Heart right ventricle (tissue), 16 donors: ENCODE data around the gene FAR1. TPM values are rescaled to one million over a fixed set of nuclear protein-coding genes. Genes with fewer than 3 reads are reported as not detected.

Experiments
- ATAC-seq, 8 donors: fragments of 200-7000 bp; cut with Tn5 transposase; one replicate each; pipeline ENCODE4 v1.9.1; 2020; ENCODE audit warnings: mild to moderate bottlenecking in 8 of 8, moderate library complexity in 8 of 8, moderate number of reproducible peaks in 1 of 8
- DNase-seq, 2 donors: peaks; one replicate each; pipeline ENCODE4 v3.0.0-alpha.2; 2020
- H3K27ac ChIP-seq, 10 donors: fragments of 200-600 bp; sonication (generic) in 2 of 10; one replicate each; pipeline versions ENCODE4 v1.5.0 to v1.8.0; 2020 to 2022; ENCODE audit warnings: mild to moderate bottlenecking in 3 of 10
- H3K27me3 ChIP-seq, 7 donors: fragments of 200-600 bp; one replicate each; pipeline ENCODE4 v1.8.0; 2021 to 2022; ENCODE audit warnings: mild to moderate bottlenecking in 2 of 7
- H3K36me3 ChIP-seq, 9 donors: fragments of 200-600 bp; sonication (generic) in 1 of 9; one replicate each; pipeline versions ENCODE4 v1.5.0 to v1.8.0; 2020 to 2022; ENCODE audit warnings: mild to moderate bottlenecking in 2 of 9
- H3K4me1 ChIP-seq, 9 donors: fragments of 200-600 bp; sonication (generic) in 1 of 9; one replicate each; pipeline versions ENCODE4 v1.5.0 to v1.8.0; 2020 to 2022; ENCODE audit warnings: mild to moderate bottlenecking in 4 of 9
- H3K4me3 ChIP-seq, 10 donors: fragments of 200-600 bp; sonication (generic) in 2 of 10; one replicate each; pipeline versions ENCODE4 v1.5.0 to v1.8.0; 2020 to 2022; ENCODE audit warnings: mild to moderate bottlenecking in 7 of 10, moderate library complexity in 2 of 10
- H3K9me3 ChIP-seq, 11 donors: fragments of 200-600 bp in 10 of 11; sonication (generic) in 2 of 11; one replicate each; pipeline versions ENCODE4 v1.5.0 to v1.8.0; 2013 to 2022; ENCODE audit warnings: mild to moderate bottlenecking in 2 of 11, control low read depth in 1 of 11, moderate library complexity in 1 of 11
- CTCF ChIP-seq, 9 donors: fragments of 200-600 bp; sonication (generic) in 2 of 9; IDR thresholded peaks; one replicate each; pipeline versions ENCODE4 v1.5.0 to v1.8.0; 2021 to 2022; ENCODE audit warnings: antibody characterized with exemption in 9 of 9, mild to moderate bottlenecking in 5 of 9, moderate library complexity in 1 of 9
- WGBS, 2 donors: extraction: QIAGEN DNeasy Blood & Tissue Kit; methylation state at CpG; one replicate each; pipeline ENCODE4 v1.1.7; 2013; ENCODE audit warnings: inconsistent platforms in 1 of 2; 5-methylcytosine and 5-hydroxymethylcytosine counted together
- intact Hi-C, 10 donors: fragments of 100-400 bp; cut with DNase I; formaldehyde crosslinking; loops; one replicate each; pipeline versions ENCODE4 v1.11.1 to v1.14.2; 2022
- polyA plus RNA-seq, 2 donors: library from polyadenylated mRNA; stranded (reverse); fragments of 200-250 nt; gene quantifications; one replicate each; pipeline ENCODE4 v1.2.3, GENCODE V29; 2013
- total RNA-seq, 10 donors: library from RNA; stranded (reverse); fragmentation: NEBNext Ultra II Directional in 3 of 10; extraction: Animal tissue kit (Norgen Biotek cat#: 25700) in 3 of 10; gene quantifications; one replicate each; pipeline versions ENCODE4 v1.2.1 to v1.2.4, GENCODE V29; 2021 to 2023
- donor health status: Arrhythmogenic right ventricular cardiomyopathy.
- donor health status: ischemic (EF 13 %, LVEDD 7.1; RV severe dilation, severe dysfunction).
- donor health status: healthy with polysubstance abuse.
- donor health status: DM: no; HTN: yes; CAD: no.
- donor health status: DM: no; HTN: no; CAD: no.
- donor health status: ischemic (EF 25% LVEDD 6.9; RV normal size, moderate dysfunction).
- donor health status: ischemic (EF 25% LVEDD 5.7; RV mildly dilated, moderate dysfunction).
- donor health status: healthy.
- donor health status: DM: yes; HTN: yes; CAD: no.
- donor health status: Ischemic cardiomyopathy.
- donor health status: ischemic (EF 35%, LVEDD 5.7; RV mildly dilated, moderate dysfunction).
- donor health status: nonischemic (EF 11% LVEDD 7.7; RV severe dilation, severe dysfunction).
- donor health status: DM: yes; HTN: yes; CAD: no.
- donor health status: PGD.
- donor health status: ischemic (EF 29% LVEDD 5.4; RV normal size, mild dysfunction).
- donor health status: nonischemic (EF 23%, LVEDD 6.1; RV moderate dilation, normal function).

Gene FAR1
- total and polyA plus RNA-seq, 12 donors, result 13.3 to 45.9 (median 36.1) TPM

GRCh38 chr11:13761250-13761649, 92.8 kb downstream of the FAR1 start:
- Histone ChIP-seq H3K9me3 (no peaks in the 10 kb centered on the region), H3K36me3 (no peaks in the 10 kb centered on the region), H3K27ac (no peak overlapping the region), H3K4me3 (no peak overlapping the region), H3K27me3 (no peaks in the 10 kb centered on the region), H3K4me1 (peaks cover 0 to 10% (median 0%) of the 10 kb centered on the region in 9 donors)
- WGBS, 2 donors, result 79 to 80% methylated on average over 2 of the region's 2 CpGs
- intact Hi-C loops, result loop anchor here in 1 of 10 donors (10.0 kb wide), 1 partner anchor 194 kb away; no protein-coding TSS in a partner anchor
- DNase-seq, result no peak
- no peak for ATAC-seq
- no peak for TF ChIP-seq CTCF (IDR thresholded peaks at IDR 0.05)

GRCh38 chr11:13761716-13762115, 93.2 kb downstream of the FAR1 start:
- Histone ChIP-seq H3K4me1 (peaks cover 0 to 10% (median 0%) of the 10 kb centered on the region in 9 donors), H3K36me3 (no peaks in the 10 kb centered on the region), H3K9me3 (no peaks in the 10 kb centered on the region), H3K27ac (no peak overlapping the region), H3K4me3 (no peak overlapping the region), H3K27me3 (no peaks in the 10 kb centered on the region)
- DNase-seq, result no peak
- ATAC-seq, result no peak
- TF ChIP-seq CTCF (IDR thresholded peaks at IDR 0.05), result no peak
- intact Hi-C loops, result loop anchor here in 1 of 10 donors (10.0 kb wide), 1 partner anchor 193 kb away; no protein-coding TSS in a partner anchor
- WGBS, 2 donors, result 67 to 68% methylated on average over 2 of the region's 2 CpGs

GRCh38 chr11:13762718-13763117, 94.2 kb downstream of the FAR1 start:
- WGBS, 2 donors, result 59 to 72% methylated on average over 4 of the region's 4 CpGs
- ATAC-seq (no peak), DNase-seq (no peak)
- no peak for TF ChIP-seq CTCF (IDR thresholded peaks at IDR 0.05)
- H3K4me3 ChIP-seq, result no peak overlapping the region
- H3K36me3 ChIP-seq, result no peaks in the 10 kb centered on the region
- H3K27ac ChIP-seq, result no peak overlapping the region
- H3K9me3 ChIP-seq, result no peaks in the 10 kb centered on the region
- intact Hi-C loops, result loop anchor here in 1 of 10 donors (10.0 kb wide), 1 partner anchor 192 kb away; no protein-coding TSS in a partner anchor
- H3K27me3 ChIP-seq, result no peaks in the 10 kb centered on the region
- H3K4me1 ChIP-seq, result peaks cover 0 to 10% (median 0%) of the 10 kb centered on the region in 9 donors

GRCh38 chr11:13763341-13763740, 94.9 kb downstream of the FAR1 start:
- DNase-seq (no peak), ATAC-seq (no peak)
- no peaks in the 10 kb centered on the region for H3K36me3 ChIP-seq
- H3K4me1 ChIP-seq, result peaks cover 0 to 10% (median 0%) of the 10 kb centered on the region in 9 donors
- intact Hi-C loops, result loop anchor here in 1 of 10 donors (10.0 kb wide), 1 partner anchor 191 kb away; no protein-coding TSS in a partner anchor
- no peaks in the 10 kb centered on the region for H3K27me3 ChIP-seq
- H3K9me3 ChIP-seq, result no peaks in the 10 kb centered on the region
- TF ChIP-seq CTCF (IDR thresholded peaks at IDR 0.05), result no peak
- H3K27ac ChIP-seq, result no peak overlapping the region
- no peak overlapping the region for H3K4me3 ChIP-seq
- 94% methylated on average over 3 of the region's 3 CpGs for WGBS, 2 donors
